CD4-positive, alpha-beta T cell treated with Interleukin-4 for 1 hour (primary cell): ENCODE results near the gene THAP10.

ENCODE experiments used
- DNase-seq, 2 donors: peaks; one replicate each; pipeline ENCODE4 v3.0.0-alpha.2; 2020 to 2022

The THAP10 gene

GRCh38 chr15:70853318-70853972 is 38.8 kb downstream of the THAP10 start:
- no peak for DNase-seq

DNA sequence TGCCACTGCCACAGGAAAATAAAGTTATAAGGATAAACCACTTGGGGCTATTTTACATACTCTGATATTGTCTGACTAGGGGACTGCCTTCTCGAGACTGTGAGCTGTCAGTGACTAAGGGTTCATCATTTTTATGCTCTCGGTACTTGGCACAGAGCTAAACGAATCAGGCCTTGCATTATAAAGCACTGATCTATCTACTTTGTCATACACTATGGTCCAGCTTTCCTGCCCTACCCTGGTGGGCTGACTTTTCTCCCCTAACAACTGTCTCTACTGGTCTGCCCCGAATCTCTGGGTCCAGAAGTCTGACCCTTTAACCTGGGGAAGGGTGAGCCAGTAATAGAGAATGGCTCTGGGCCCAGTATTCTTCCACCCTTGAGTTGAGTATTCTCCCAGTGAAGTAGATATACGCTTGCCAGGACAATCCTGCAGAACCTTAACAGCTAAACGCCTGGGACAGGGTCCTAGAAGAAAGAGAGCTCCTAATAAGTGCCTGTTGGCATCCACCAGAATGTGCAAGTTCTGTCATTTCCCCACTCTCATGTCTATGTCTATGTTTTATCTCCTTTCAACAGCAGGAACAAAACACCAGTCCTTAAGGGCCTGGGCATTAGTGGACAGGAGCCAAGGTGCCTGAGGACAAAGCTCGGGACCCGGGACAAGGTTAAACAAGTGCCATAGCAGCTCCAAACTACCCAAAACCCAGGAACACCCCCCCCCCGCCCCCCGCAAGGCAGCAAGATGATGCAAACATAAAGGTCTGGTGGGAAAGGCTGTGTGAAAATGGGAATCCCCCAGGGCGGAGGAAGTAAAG is 39.5 kb downstream of the THAP10 start:
- DNase-seq, result no peak

GRCh38 chr15:70851889-70852288 is 40.3 kb downstream of the THAP10 start:
- no peak for DNase-seq

GRCh38 chr15:70845602-70846360 is 46.5 kb downstream of the THAP10 start:
- no peak for DNase-seq

DNA sequence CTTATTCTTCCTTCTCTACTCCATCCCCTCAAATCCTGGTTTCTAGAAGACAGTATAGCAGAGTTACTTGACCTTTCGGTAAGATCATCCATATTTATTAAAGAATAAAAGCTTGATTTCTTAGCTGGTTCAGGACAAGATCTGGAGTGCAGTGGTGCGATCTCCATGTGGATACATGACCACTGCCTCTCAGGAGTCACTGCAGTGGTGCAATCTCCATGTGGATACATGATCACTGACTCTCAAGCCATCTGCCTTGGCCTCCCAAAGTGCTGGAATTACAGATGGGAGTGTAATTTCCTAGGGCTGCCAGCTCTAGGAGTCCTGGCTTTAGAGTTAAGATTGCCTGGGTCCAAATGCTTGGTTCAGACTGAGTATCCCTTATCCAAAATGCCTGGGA is 54.8 kb downstream of the THAP10 start:
- no peak for DNase-seq

GRCh38 chr15:70835841-70836240 is 56.4 kb downstream of the THAP10 start:
- DNase-seq, result no peak

DNA sequence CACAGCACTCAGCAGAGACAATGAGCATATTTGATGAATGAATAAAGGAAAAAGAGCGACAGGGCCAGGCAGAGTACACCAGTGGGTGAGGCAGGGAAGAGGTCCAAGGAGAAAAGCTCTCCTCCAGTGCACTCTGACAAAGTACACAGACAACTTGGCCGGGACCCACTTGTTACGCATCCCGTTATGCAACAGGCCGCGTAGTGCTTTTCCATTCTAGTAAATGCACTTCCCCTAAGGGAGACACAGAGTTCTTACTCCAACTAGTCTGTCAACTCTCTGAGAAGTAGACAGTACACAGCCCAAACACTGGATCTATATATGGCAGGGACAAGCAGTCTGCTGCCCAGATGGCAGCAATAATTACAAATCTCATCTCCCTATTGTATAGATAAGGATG is 56.8 kb downstream of the THAP10 start:
- no peak for DNase-seq

DNA sequence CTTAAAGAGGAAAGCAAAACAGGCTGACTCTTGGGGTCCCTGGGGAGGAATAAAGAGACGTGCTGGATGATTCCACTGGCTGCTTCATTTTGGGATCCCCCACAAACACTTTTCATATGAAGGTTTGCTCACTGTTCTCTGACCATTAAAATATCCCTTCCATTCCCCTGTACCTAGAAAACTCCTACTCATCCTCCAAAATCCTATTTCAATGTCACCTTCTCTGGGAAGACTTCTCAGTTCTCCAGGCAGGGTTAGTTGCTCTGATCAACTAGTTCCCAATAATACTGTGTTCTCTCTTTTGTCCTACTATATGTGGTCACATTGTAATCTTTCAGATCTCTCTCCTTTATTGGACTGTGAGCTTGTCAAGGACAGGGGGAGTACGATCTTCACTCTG is 57.2 kb downstream of the THAP10 start:
- DNase-seq, result no peak

DNA sequence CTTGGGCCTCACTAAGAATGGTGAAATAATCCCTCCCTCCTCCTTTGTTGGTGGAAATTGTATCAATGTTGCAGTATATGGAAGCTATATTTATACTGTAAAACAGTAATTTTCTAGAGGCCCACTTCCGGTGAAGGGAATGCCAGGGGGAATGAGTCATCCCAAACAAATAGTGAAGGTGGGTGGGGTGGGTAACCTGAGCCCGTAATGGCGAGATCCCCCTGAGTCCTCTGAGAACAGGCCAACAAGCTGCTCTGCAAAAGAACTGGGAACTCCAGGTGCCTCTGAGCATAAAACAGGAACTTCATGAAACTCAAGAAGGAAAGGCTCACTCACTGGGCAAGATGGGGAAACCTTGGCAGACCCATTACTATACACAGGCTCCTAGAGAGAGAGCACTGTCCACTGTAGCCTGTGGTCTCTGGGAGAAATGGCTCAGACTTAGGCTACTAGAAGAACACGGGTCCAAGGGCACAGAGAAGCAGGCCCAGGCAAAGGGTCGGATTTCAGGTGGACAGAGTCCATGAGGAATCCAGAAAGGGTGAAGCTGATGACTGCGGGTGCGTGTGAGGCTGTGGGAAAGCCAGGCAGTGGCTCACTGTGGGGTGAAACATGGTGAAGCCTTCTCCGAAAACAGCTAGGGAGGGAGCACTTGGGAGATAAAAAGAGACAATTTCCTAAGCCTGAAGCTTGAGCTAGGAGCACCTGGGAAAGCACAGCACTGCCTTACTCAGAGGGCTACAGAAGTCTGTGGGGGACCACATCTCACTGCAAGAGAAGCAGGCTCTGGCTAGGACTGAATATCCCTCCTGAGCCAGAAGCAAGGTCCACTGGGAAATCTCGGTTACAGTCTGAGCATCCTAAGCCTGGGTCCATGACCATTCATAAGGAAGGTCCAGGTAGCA is 58.1 kb downstream of the THAP10 start:
- DNase-seq, result no peak

- no peak for DNase-seq
Measured at GRCh38 chr15:70833422-70833821, 58.8 kb downstream of the THAP10 start.

DNA sequence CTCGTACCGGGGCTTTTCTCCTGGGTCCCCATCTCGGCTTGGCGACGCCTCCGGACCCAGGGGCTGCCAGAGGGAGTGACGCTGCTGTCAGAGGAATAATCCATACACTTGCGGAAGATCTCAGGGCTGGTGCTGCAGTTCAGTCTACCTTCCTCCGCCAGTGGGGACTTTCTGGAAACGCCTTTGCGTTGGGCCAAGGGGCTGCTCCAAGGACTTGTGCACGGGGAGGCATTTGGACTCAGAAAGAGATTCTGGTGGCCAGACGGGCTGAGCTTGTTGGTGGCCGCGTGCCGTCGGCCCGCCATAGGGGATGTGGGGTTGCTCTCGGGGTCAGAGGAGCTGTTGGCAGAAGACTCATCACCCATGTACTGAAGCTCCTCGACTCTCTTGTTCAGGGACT is 60.1 kb downstream of the THAP10 start:
- DNase-seq, result no peak
